Nephron (organoid): ENCODE measurements around the gene MACROD2.

Experiments
- H3K27ac Mint-ChIP-seq, 3 experiments: 2 replicates each; pipeline ENCODE4 v1.8.0; 2020; ENCODE audit warnings: mixed read lengths in 3 of 3, mild to moderate bottlenecking in 2 of 3, moderate library complexity in 1 of 3
- H3K27me3 Mint-ChIP-seq: 2 replicates; pipeline ENCODE4 v1.8.0; 2021; ENCODE audit warnings: low read depth, mild to moderate bottlenecking, moderate library complexity, mixed read lengths
- H3K36me3 Mint-ChIP-seq: 2 replicates; pipeline ENCODE4 v1.8.0; 2020; ENCODE audit warnings: low read depth, mixed read lengths
- H3K4me1 Mint-ChIP-seq: 2 replicates; pipeline ENCODE4 v1.8.0; 2020; ENCODE audit warnings: mixed read lengths
- H3K4me3 Mint-ChIP-seq, 3 experiments: 2 replicates each; pipeline ENCODE4 v1.8.0; 2020; ENCODE audit warnings: mild to moderate bottlenecking in 3 of 3, mixed read lengths in 3 of 3, moderate library complexity in 2 of 3
- H3K9me3 Mint-ChIP-seq: 2 replicates; pipeline ENCODE4 v1.8.0; 2020; ENCODE audit warnings: mixed read lengths
- TF ChIP-seq, protein P1 (sequence below), 3 experiments: fragments of 200-600 bp; sonication (generic); IDR thresholded peaks; one replicate each; pipeline ENCODE4 v1.5.0; 2021; ENCODE audit warnings: antibody characterized with exemption in 3 of 3; ENCODE audit not compliant: unreplicated experiment in 3 of 3

MACROD2 gene

DNA sequence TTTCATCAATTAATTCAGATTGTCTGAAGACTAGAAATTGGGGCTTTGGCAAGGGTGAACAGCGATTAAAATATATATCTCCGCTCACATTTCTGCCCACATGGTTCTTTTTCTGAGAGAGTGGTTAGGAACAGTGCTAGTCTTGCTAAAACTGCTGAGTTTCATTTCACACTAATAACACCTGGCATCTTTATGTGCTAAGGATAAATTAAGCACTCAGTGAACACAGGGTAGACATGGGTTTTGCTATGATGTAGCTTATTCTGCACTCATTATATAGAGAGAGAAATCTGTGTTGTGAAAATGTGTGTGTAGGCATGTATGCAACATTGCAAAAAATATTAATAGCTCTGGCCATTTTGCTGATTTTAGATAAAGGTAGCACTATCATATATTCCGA, 965.5 kb downstream of the MACROD2 start:
- TF ChIP-seq, protein P1, sequence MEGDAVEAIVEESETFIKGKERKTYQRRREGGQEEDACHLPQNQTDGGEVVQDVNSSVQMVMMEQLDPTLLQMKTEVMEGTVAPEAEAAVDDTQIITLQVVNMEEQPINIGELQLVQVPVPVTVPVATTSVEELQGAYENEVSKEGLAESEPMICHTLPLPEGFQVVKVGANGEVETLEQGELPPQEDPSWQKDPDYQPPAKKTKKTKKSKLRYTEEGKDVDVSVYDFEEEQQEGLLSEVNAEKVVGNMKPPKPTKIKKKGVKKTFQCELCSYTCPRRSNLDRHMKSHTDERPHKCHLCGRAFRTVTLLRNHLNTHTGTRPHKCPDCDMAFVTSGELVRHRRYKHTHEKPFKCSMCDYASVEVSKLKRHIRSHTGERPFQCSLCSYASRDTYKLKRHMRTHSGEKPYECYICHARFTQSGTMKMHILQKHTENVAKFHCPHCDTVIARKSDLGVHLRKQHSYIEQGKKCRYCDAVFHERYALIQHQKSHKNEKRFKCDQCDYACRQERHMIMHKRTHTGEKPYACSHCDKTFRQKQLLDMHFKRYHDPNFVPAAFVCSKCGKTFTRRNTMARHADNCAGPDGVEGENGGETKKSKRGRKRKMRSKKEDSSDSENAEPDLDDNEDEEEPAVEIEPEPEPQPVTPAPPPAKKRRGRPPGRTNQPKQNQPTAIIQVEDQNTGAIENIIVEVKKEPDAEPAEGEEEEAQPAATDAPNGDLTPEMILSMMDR (IDR thresholded peaks at IDR 0.05; ENCODE audit: unreplicated experiment in 3 of 3) = no peak
- Mint-ChIP-seq H3K9me3 (no peaks in the 10 kb centered on the region), H3K36me3 (no peaks in the 10 kb centered on the region), H3K4me1 (no peaks in the 10 kb centered on the region), H3K4me3 (no peak overlapping the region), H3K27me3 (peaks cover 4% of the 10 kb centered on the region), H3K27ac (no peak overlapping the region)

DNA sequence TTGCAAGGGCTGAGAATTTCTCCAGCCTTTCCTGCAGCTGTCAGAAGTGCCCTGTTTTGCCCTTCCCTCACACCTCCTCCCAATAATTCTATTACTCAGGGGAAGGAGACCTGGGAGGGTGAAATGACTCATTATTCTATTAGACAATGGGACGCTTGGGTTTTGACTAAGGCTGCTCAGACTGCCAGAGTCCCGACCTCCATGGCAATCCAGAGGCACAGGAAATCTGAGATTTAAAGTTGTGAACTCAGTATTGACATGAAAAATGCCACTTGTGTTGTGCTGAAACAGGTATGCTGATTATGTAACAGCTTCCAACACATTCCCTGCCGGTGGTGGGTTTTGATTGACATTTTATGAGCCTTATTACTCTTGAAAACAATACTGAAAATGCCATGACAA, 967.9 kb downstream of the MACROD2 start:
- TF ChIP-seq, protein P1 (IDR thresholded peaks at IDR 0.05; ENCODE audit: unreplicated experiment in 3 of 3) = no peak
- H3K27me3 Mint-ChIP-seq = peaks cover 4% of the 10 kb centered on the region
- no peak overlapping the region for H3K4me3 Mint-ChIP-seq
- H3K4me1 Mint-ChIP-seq = no peaks in the 10 kb centered on the region
- H3K9me3 Mint-ChIP-seq = no peaks in the 10 kb centered on the region
- no peaks in the 10 kb centered on the region for H3K36me3 Mint-ChIP-seq
- H3K27ac Mint-ChIP-seq = no peak overlapping the region

DNA sequence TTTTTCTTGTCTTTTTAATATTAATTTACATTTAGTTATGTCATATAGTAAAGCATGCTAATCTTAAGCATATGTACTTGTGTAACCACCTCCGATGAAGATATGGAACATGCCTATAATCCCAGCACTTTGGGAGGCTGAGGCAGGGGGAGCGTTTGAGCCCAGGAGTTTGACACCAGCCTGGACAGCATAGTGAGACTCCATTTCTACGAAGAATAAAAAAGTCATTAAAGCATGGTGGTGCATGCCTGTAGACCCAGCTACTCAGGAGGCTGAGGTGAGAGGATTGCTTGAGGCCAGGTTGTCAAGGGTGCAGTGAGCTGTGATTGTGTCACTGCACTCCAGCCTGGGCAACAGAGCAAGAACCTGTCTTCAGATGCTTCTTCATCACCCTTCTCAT, 970.9 kb downstream of the MACROD2 start:
- Mint-ChIP-seq H3K27me3 (peaks cover 4% of the 10 kb centered on the region), H3K36me3 (no peaks in the 10 kb centered on the region), H3K27ac (no peak overlapping the region), H3K4me1 (no peaks in the 10 kb centered on the region), H3K4me3 (no peak overlapping the region), H3K9me3 (no peaks in the 10 kb centered on the region)
- TF ChIP-seq, protein P1 (IDR thresholded peaks at IDR 0.05; ENCODE audit: unreplicated experiment in 3 of 3) = no peak

DNA sequence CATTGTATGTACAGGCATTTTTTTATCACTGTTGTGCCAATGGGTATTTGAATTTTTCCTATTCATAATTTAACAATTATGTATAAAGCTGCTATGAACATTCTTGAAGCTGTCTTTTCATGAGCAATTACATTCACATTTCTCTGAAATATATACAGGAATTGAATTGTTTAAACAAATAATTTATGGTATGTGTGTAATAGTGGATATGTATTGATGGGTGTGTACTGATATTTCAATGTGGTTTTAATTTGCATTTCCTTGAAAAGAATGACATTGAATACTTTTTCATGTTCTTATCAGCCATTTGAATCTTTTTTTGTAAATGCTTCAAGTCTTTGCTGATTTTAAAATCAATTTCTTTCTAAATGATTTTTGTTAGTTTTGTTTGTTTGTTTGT, 971.5 kb downstream of the MACROD2 start:
- Mint-ChIP-seq H3K36me3 (no peaks in the 10 kb centered on the region), H3K4me3 (no peak overlapping the region), H3K27ac (no peak overlapping the region), H3K4me1 (no peaks in the 10 kb centered on the region), H3K9me3 (no peaks in the 10 kb centered on the region), H3K27me3 (peaks cover 4% of the 10 kb centered on the region)
- TF ChIP-seq, protein P1 (IDR thresholded peaks at IDR 0.05; ENCODE audit: unreplicated experiment in 3 of 3) = no peak

DNA sequence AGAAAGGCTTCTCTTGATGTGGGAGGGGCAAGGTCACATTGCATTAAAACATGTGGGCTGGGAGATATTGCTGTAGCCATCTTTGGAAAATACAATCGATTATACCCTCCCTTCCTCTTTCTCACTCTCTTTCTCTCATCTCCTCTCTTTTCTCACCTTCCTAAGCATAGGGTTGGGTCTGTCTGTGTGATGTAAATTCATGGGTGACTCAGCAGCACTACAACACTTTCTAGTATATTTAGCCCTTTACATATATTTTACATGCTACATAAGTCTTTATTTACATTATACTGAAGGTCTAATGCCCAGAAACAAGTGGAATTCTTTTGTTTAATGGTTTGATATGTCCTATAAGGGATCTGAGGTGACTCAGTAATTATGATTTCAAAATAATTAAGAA, 976.9 kb downstream of the MACROD2 start:
- Mint-ChIP-seq H3K27ac (no peak overlapping the region), H3K4me3 (no peak overlapping the region), H3K9me3 (no peaks in the 10 kb centered on the region), H3K36me3 (no peaks in the 10 kb centered on the region), H3K4me1 (no peaks in the 10 kb centered on the region), H3K27me3 (peaks cover 4% of the 10 kb centered on the region)
- TF ChIP-seq, protein P1 (IDR thresholded peaks at IDR 0.05; ENCODE audit: unreplicated experiment in 3 of 3) = no peak

GRCh38 chr20:14972690-14973089, 977.4 kb downstream of the MACROD2 start:
- Mint-ChIP-seq H3K27me3 (peaks cover 4% of the 10 kb centered on the region), H3K9me3 (no peaks in the 10 kb centered on the region), H3K4me1 (no peaks in the 10 kb centered on the region), H3K4me3 (no peak overlapping the region), H3K36me3 (no peaks in the 10 kb centered on the region), H3K27ac (no peak overlapping the region)
- TF ChIP-seq, protein P1 (IDR thresholded peaks at IDR 0.05; ENCODE audit: unreplicated experiment in 3 of 3) = no peak
